GM19468 (cell line): ENCODE results near the gene CEMIP.

Experiments used
- ATAC-seq: cut with Tn5 transposase; IDR thresholded peaks from one replicate; pipeline ENCODE4 v1.9.1; 2021; ENCODE audit warnings: mild to moderate bottlenecking, moderate library complexity, moderate number of reproducible peaks; ENCODE audit not compliant: unreplicated experiment; ENCODE audit errors: extremely low read depth

CEMIP gene

GRCh38 chr15:80875568-80876347, 96.6 kb downstream of the CEMIP start:
- no peak for ATAC-seq

- no peak for ATAC-seq
Observed at GRCh38 chr15:80876348-80876674, 97.1 kb downstream of the CEMIP start.

GRCh38 chr15:80878242-80878866, 99.2 kb downstream of the CEMIP start:
- no peak for ATAC-seq

GRCh38 chr15:80878867-80879250, 99.7 kb downstream of the CEMIP start:
- no peak for ATAC-seq

- ATAC-seq = no peak
Observed at GRCh38 chr15:80880086-80880485, 100.9 kb downstream of the CEMIP start.

GRCh38 chr15:80883641-80884040, 104.5 kb downstream of the CEMIP start:
- ATAC-seq = no peak

GRCh38 chr15:80885016-80885579, 105.9 kb downstream of the CEMIP start:
- ATAC-seq = no peak

- no peak for ATAC-seq
Observed at GRCh38 chr15:80887148-80887547, 108.0 kb downstream of the CEMIP start.

GRCh38 chr15:80888846-80889245, 109.7 kb downstream of the CEMIP start:
- no peak for ATAC-seq

GRCh38 chr15:80890341-80891005, 111.3 kb downstream of the CEMIP start:
- ATAC-seq = no peak

- ATAC-seq = no peak
Observed at GRCh38 chr15:80891006-80891405, 111.8 kb downstream of the CEMIP start.

- no peak for ATAC-seq
Observed at GRCh38 chr15:80892414-80892813, 113.2 kb downstream of the CEMIP start.

GRCh38 chr15:80893777-80894176, 114.6 kb downstream of the CEMIP start:
- ATAC-seq = no peak

- no peak for ATAC-seq
Observed at GRCh38 chr15:80895091-80895490, 115.9 kb downstream of the CEMIP start.

- ATAC-seq = no peak
Observed at GRCh38 chr15:80895965-80896364, 116.8 kb downstream of the CEMIP start.

- ATAC-seq = no peak
Observed at GRCh38 chr15:80898040-80898439, 118.9 kb downstream of the CEMIP start.

- no peak for ATAC-seq
Observed at GRCh38 chr15:80902298-80902801, 123.2 kb downstream of the CEMIP start.

- no peak for ATAC-seq
Observed at GRCh38 chr15:80904998-80905397, 125.8 kb downstream of the CEMIP start.

GRCh38 chr15:80906159-80906766, 127.1 kb downstream of the CEMIP start:
- no peak for ATAC-seq

GRCh38 chr15:80911821-80912220, 132.7 kb downstream of the CEMIP start:
- no peak for ATAC-seq

GRCh38 chr15:80912673-80913072, 133.5 kb downstream of the CEMIP start:
- ATAC-seq = no peak
